ENCODE measurements around the gene METTL22.

METTL22 gene

DNA sequence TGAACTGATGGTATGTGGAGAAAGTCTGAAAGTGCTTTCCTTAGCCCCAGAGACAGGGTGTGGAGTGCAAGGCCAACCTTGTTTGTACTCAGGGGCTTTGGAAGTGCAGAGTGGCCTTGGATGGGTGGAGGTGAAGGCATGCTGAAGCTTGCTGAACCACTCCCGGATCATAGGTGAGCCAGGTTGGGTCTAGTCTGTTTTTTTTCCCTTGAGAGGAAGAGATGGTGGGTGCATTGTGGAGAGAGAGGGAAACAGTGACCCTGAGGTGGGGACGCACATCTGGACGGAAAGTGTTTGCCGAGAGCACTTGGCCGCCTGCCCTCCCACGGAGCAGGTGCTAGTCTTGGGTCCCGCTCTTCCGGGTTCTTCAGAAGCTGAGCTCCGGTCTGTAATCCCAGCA is 65.4 kb downstream of the METTL22 start:
- no peak overlapping the region for H3K18ac ChIP-seq (ENCODE audit: low read depth in 1 of 2, low read length in 2 of 2)
- H3K9ac ChIP-seq (ENCODE audit: low read length), result no peak overlapping the region
- no peak overlapping the region for H4K91ac ChIP-seq (ENCODE audit: low read length)
- no peak overlapping the region for H3K4me3 ChIP-seq (ENCODE audit: insufficient read depth in 1 of 2, low read depth in 1 of 2, low read length in 2 of 2)
- peaks cover 0 to 11% of the 10 kb centered on the region in 2 experiments for H3K27me3 ChIP-seq (ENCODE audit: control insufficient read depth in 1 of 2, insufficient read depth in 1 of 2, low read length in 2 of 2)
- no peak overlapping the region for H2BK15ac ChIP-seq (ENCODE audit: low read depth, poor library complexity, severe bottlenecking)
- no peaks in the 10 kb centered on the region for H3K79me1 ChIP-seq (replicated peaks; ENCODE audit: low read length, poor library complexity, severe bottlenecking)
- no peaks in the 10 kb centered on the region for H3K4me1 ChIP-seq (ENCODE audit: control insufficient read depth, insufficient read depth, low read depth, low read length)
- H2BK5ac ChIP-seq (ENCODE audit: low read depth, low read length, poor library complexity, severe bottlenecking), result no peak overlapping the region
- no peak overlapping the region for H2AK5ac ChIP-seq (ENCODE audit: low read length, severe bottlenecking)
- H2BK12ac ChIP-seq (ENCODE audit: low read length in 2 of 2), result no peak overlapping the region
- H3K36me3 ChIP-seq (ENCODE audit: control insufficient read depth in 1 of 2, insufficient read depth in 2 of 2, low read depth in 1 of 2, low read length in 2 of 2), result no peaks in the 10 kb centered on the region
- peaks cover 19% of the 10 kb centered on the region for H3K9me3 ChIP-seq (ENCODE audit: control insufficient read depth, low read length)
- no peak for DNase-seq
- H3K4me2 ChIP-seq (ENCODE audit: low read length, poor library complexity, severe bottlenecking), result no peak overlapping the region
- no peak overlapping the region for H3K14ac ChIP-seq (ENCODE audit: low read length in 2 of 2)
- H3K23ac ChIP-seq (ENCODE audit: low read length in 2 of 2), result no peak overlapping the region
- H3K27ac ChIP-seq (ENCODE audit: low read length, poor library complexity, severe bottlenecking), result no peak overlapping the region
- no peak overlapping the region for H3K4ac ChIP-seq (ENCODE audit: low read depth in 1 of 2, low read length in 2 of 2)
- H2BK120ac ChIP-seq (ENCODE audit: low read depth, low read length), result no peak overlapping the region
- no peak overlapping the region for H2AFZ ChIP-seq (ENCODE audit: low read depth, low read length)
- WGBS, result 93% methylated on average over 9 of the region's 9 CpGs
- no peak overlapping the region for H4K8ac ChIP-seq (ENCODE audit: low read length)

DNA sequence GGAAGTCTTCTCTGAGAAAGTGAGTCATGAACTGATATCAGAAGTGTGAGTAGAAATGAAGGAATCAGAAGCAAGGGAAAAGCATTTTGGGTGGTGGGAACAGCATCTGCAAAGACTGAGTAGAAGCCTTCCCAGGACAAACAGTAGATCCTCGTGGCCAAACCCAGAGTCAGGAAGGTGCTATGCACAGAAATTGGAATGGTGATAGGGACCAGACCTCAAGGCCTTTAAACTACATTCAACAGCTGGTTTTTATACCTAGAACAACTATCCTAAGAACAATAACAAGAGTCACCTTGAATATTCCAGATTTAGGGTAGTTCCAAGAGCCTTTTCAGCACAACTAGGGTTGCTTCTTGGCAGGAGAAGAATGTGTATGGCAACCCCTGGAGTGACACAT is 68.2 kb downstream of the METTL22 start:
- Histone ChIP-seq H3K27me3 (ENCODE audit: control insufficient read depth in 1 of 2, insufficient read depth in 1 of 2, low read length in 2 of 2) (peaks cover 0 to 11% of the 10 kb centered on the region in 2 experiments), H3K18ac (ENCODE audit: low read depth in 1 of 2, low read length in 2 of 2) (no peak overlapping the region), H3K79me1 (replicated peaks; ENCODE audit: low read length, poor library complexity, severe bottlenecking) (no peaks in the 10 kb centered on the region), H3K4me2 (ENCODE audit: low read length, poor library complexity, severe bottlenecking) (no peak overlapping the region), H3K23ac (ENCODE audit: low read length in 2 of 2) (no peak overlapping the region), H3K4me1 (ENCODE audit: control insufficient read depth, insufficient read depth, low read depth, low read length) (no peaks in the 10 kb centered on the region), H2BK12ac (ENCODE audit: low read length in 2 of 2) (no peak overlapping the region), H2AK5ac (ENCODE audit: low read length, severe bottlenecking) (no peak overlapping the region), H3K4me3 (ENCODE audit: insufficient read depth in 1 of 2, low read depth in 1 of 2, low read length in 2 of 2) (peak overlapping the region in 1 of 2 experiments; percentile 21), H2BK5ac (ENCODE audit: low read depth, low read length, poor library complexity, severe bottlenecking) (no peak overlapping the region), H3K36me3 (ENCODE audit: control insufficient read depth in 1 of 2, insufficient read depth in 2 of 2, low read depth in 1 of 2, low read length in 2 of 2) (no peaks in the 10 kb centered on the region), H3K14ac (ENCODE audit: low read length in 2 of 2) (no peak overlapping the region), H3K9me3 (ENCODE audit: control insufficient read depth, low read length) (peaks cover 19% of the 10 kb centered on the region), H4K8ac (ENCODE audit: low read length) (no peak overlapping the region), H3K9ac (ENCODE audit: low read length) (no peak overlapping the region), H4K91ac (ENCODE audit: low read length) (no peak overlapping the region), H3K4ac (ENCODE audit: low read depth in 1 of 2, low read length in 2 of 2) (no peak overlapping the region), H3K27ac (ENCODE audit: low read length, poor library complexity, severe bottlenecking) (no peak overlapping the region), H2BK15ac (ENCODE audit: low read depth, poor library complexity, severe bottlenecking) (no peak overlapping the region), H2BK120ac (ENCODE audit: low read depth, low read length) (no peak overlapping the region), H2AFZ (ENCODE audit: low read depth, low read length) (no peak overlapping the region)
- WGBS, result 20% methylated on average over 1 of the region's 1 CpG
- no peak for DNase-seq

DNA sequence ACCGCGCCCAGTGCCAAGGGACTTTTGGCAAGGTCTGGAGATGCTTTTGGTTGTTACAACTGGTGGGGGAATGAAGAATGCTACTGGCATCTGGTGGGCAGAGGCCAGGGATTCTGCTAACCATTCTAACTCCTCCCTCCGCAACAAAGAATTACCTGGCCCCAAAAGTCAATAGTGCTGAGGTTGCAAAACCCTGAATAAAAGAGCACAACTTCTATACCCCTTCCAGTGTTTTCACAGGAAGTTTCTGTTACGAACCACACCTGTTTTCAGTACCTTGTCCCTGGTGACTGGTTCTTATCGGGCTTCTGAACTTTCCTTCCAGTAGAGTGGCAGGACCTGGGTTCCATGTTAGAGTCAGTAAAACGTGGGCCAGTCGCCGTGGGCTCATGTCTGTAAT is 70.2 kb downstream of the METTL22 start:
- Histone ChIP-seq H3K79me1 (replicated peaks; ENCODE audit: low read length, poor library complexity, severe bottlenecking) (no peaks in the 10 kb centered on the region), H3K14ac (ENCODE audit: low read length in 2 of 2) (no peak overlapping the region), H3K27me3 (ENCODE audit: control insufficient read depth in 1 of 2, insufficient read depth in 1 of 2, low read length in 2 of 2) (peaks cover 0 to 2% of the 10 kb centered on the region in 2 experiments), H3K18ac (ENCODE audit: low read depth in 1 of 2, low read length in 2 of 2) (no peak overlapping the region), H3K23ac (ENCODE audit: low read length in 2 of 2) (no peak overlapping the region), H4K8ac (ENCODE audit: low read length) (no peak overlapping the region), H2AFZ (ENCODE audit: low read depth, low read length) (no peak overlapping the region), H3K9me3 (ENCODE audit: control insufficient read depth, low read length) (peaks cover 19% of the 10 kb centered on the region), H3K4me3 (ENCODE audit: insufficient read depth in 1 of 2, low read depth in 1 of 2, low read length in 2 of 2) (no peak overlapping the region), H3K36me3 (ENCODE audit: control insufficient read depth in 1 of 2, insufficient read depth in 2 of 2, low read depth in 1 of 2, low read length in 2 of 2) (no peaks in the 10 kb centered on the region), H2BK12ac (ENCODE audit: low read length in 2 of 2) (no peak overlapping the region), H3K9ac (ENCODE audit: low read length) (no peak overlapping the region), H3K4me1 (ENCODE audit: control insufficient read depth, insufficient read depth, low read depth, low read length) (no peaks in the 10 kb centered on the region), H3K4ac (ENCODE audit: low read depth in 1 of 2, low read length in 2 of 2) (no peak overlapping the region), H2BK120ac (ENCODE audit: low read depth, low read length) (no peak overlapping the region), H2AK5ac (ENCODE audit: low read length, severe bottlenecking) (no peak overlapping the region), H3K4me2 (ENCODE audit: low read length, poor library complexity, severe bottlenecking) (no peak overlapping the region), H2BK15ac (ENCODE audit: low read depth, poor library complexity, severe bottlenecking) (no peak overlapping the region), H3K27ac (ENCODE audit: low read length, poor library complexity, severe bottlenecking) (no peak overlapping the region), H2BK5ac (ENCODE audit: low read depth, low read length, poor library complexity, severe bottlenecking) (no peak overlapping the region), H4K91ac (ENCODE audit: low read length) (no peak overlapping the region)
- DNase-seq, result no peak
- 70% methylated on average over 8 of the region's 8 CpGs for WGBS

DNA sequence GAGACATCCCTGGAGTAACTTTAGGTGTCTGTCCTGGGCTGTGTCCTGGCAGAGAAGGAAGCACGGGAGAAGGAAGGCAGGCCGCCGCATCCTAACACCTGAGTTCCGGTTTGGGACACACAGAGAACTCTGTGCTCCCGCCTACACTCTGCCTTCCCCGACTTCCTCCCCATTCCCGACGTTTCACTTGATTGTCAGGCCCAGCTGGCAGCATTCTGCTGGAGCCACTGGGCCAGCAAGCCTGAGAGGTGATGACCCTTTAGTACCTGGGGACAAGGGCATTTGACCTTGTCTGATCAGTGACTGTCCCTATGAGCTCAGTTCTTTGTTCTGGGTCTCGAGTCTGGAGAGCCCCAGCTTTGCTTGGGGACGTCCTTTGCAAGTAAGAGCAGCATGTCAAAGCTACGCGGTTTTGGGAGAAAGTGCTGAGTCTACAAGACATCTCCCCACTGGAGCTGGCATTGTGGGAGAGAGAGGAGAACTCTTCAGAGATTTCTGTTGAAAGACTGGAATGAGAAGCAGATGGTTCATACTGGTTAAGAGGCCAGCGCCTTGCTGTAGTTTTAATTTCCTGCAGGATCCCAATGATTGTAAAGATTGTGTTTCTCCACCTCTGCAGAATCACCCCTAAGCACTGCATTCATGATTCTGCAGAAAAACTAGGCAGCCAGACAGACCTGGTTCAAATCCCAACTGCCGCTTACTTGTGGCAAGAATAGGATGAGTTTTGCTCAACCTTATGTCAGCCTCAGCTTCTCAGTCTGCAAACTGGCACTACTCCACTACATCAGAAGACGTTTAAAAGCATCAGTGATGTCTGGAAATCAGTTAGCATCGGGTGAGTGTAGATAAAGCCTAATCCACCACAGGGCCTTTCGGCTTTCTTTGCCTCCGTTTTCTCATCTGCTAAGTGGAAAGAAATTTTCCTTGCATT is 73.6 kb downstream of the METTL22 start:
- Histone ChIP-seq H2AK5ac (ENCODE audit: low read length, severe bottlenecking) (no peak overlapping the region), H3K23ac (ENCODE audit: low read length in 2 of 2) (no peak overlapping the region), H3K18ac (ENCODE audit: low read depth in 1 of 2, low read length in 2 of 2) (no peak overlapping the region), H3K9me3 (ENCODE audit: control insufficient read depth, low read length) (peaks cover 9% of the 10 kb centered on the region), H4K8ac (ENCODE audit: low read length) (no peak overlapping the region), H3K9ac (ENCODE audit: low read length) (no peak overlapping the region), H3K4me2 (ENCODE audit: low read length, poor library complexity, severe bottlenecking) (no peak overlapping the region), H2BK12ac (ENCODE audit: low read length in 2 of 2) (no peak overlapping the region), H2BK15ac (ENCODE audit: low read depth, poor library complexity, severe bottlenecking) (no peak overlapping the region), H3K79me1 (replicated peaks; ENCODE audit: low read length, poor library complexity, severe bottlenecking) (no peaks in the 10 kb centered on the region), H4K91ac (ENCODE audit: low read length) (no peak overlapping the region), H2BK120ac (ENCODE audit: low read depth, low read length) (no peak overlapping the region), H3K14ac (ENCODE audit: low read length in 2 of 2) (no peak overlapping the region), H3K4me1 (ENCODE audit: control insufficient read depth, insufficient read depth, low read depth, low read length) (no peaks in the 10 kb centered on the region), H2AFZ (ENCODE audit: low read depth, low read length) (no peak overlapping the region), H3K4ac (ENCODE audit: low read depth in 1 of 2, low read length in 2 of 2) (no peak overlapping the region), H3K27ac (ENCODE audit: low read length, poor library complexity, severe bottlenecking) (no peak overlapping the region), H2BK5ac (ENCODE audit: low read depth, low read length, poor library complexity, severe bottlenecking) (no peak overlapping the region), H3K4me3 (ENCODE audit: insufficient read depth in 1 of 2, low read depth in 1 of 2, low read length in 2 of 2) (no peak overlapping the region), H3K27me3 (ENCODE audit: control insufficient read depth in 1 of 2, insufficient read depth in 1 of 2, low read length in 2 of 2) (no peaks in the 10 kb centered on the region), H3K36me3 (ENCODE audit: control insufficient read depth in 1 of 2, insufficient read depth in 2 of 2, low read depth in 1 of 2, low read length in 2 of 2) (no peaks in the 10 kb centered on the region)
- 80% methylated on average over 18 of the region's 18 CpGs for WGBS
- no peak for DNase-seq
